Lung (tissue), 12 donors: Measurements from ENCODE around the gene LMF1. TPM values are rescaled to one million over a fixed set of nuclear protein-coding genes. Genes with fewer than 3 reads are reported as not detected.

ENCODE experiments used
- ATAC-seq: fragments of 200-7000 bp; cut with Tn5 transposase; one replicate; pipeline ENCODE4 v1.9.1; 2020; ENCODE audit warnings: moderate number of reproducible peaks; ENCODE audit not compliant: insufficient read depth, low FRiP score
- DNase-seq, 3 donors: peaks; one replicate each; pipeline ENCODE4 v3.0.0-alpha.2; 2013 to 2017
- H3K27ac ChIP-seq, 2 donors: one replicate each; pipeline ENCODE4 v1.5.1; 2013; ENCODE audit warnings: mild to moderate bottlenecking in 2 of 2, moderate library complexity in 2 of 2, control low read depth in 1 of 2, inconsistent platforms in 1 of 2, low read depth in 1 of 2, low read length in 1 of 2
- H3K27me3 ChIP-seq, 3 donors: one replicate each; pipeline ENCODE4 v1.5.1; 2013; ENCODE audit warnings: low read length in 2 of 3; ENCODE audit not compliant: control insufficient read depth in 3 of 3, insufficient read depth in 3 of 3
- H3K36me3 ChIP-seq, 4 donors: one replicate each; pipeline ENCODE4 v1.5.1; 2013; ENCODE audit warnings: low read length in 4 of 4, mild to moderate bottlenecking in 1 of 4, moderate library complexity in 1 of 4; ENCODE audit not compliant: control insufficient read depth in 4 of 4, insufficient read depth in 4 of 4
- H3K4me1 ChIP-seq, 5 donors: one replicate each; pipeline ENCODE4 v1.5.1; 2013; ENCODE audit warnings: low read length in 5 of 5, mild to moderate bottlenecking in 2 of 5, moderate library complexity in 1 of 5; ENCODE audit not compliant: control insufficient read depth in 5 of 5, insufficient read depth in 5 of 5
- H3K4me3 ChIP-seq: one replicate; pipeline ENCODE4 v1.5.1; 2013; ENCODE audit warnings: mild to moderate bottlenecking, control low read depth, moderate library complexity
- H3K9ac ChIP-seq, 2 donors: one replicate each; pipeline ENCODE4 v1.5.1; 2013; ENCODE audit warnings: low read length in 2 of 2, control low read depth in 1 of 2; ENCODE audit not compliant: insufficient read depth in 1 of 2
- H3K9me3 ChIP-seq, 4 donors: one replicate each; pipeline ENCODE4 v1.5.1; 2013; ENCODE audit warnings: low read length in 3 of 4, mild to moderate bottlenecking in 1 of 4, moderate library complexity in 1 of 4; ENCODE audit not compliant: control insufficient read depth in 4 of 4, insufficient read depth in 3 of 4
- CTCF ChIP-seq: IDR thresholded peaks from 2 replicates; pipeline ENCODE4 v1.5.1; 2012; ENCODE audit warnings: mild to moderate bottlenecking; ENCODE audit errors: control extremely low read depth, extremely low read depth
- WGBS, 2 donors: extraction: QIAGEN DNeasy Blood & Tissue Kit; methylation state at CpG; one replicate each; pipeline ENCODE4 v1.1.7; 2013; 5-methylcytosine and 5-hydroxymethylcytosine counted together
- polyA plus RNA-seq, 2 donors: library from polyadenylated mRNA; stranded (reverse); fragments of 200-250 nt; gene quantifications; one replicate each; pipeline ENCODE4 v1.2.1, GENCODE V29; 2013
- total RNA-seq, 2 donors: library from RNA; depleted of rRNA in 1 of 2; stranded (reverse); fragments of >200 nt in 1 of 2; gene quantifications; one replicate each; pipeline ENCODE4 v1.2.1, GENCODE V29; 2014 to 2021
- donor health status: control.
- donor health status: control.
- donor health status: Bipolar disorder and iron deficiency.
- donor health status: healthy.
- donor health status: DM: yes; HTN: yes; CAD: no.

Gene LMF1
- total and polyA plus RNA-seq, 4 donors, result 9.1 to 23.7 (median 20.6) TPM

GRCh38 chr16:914440-914839 lies 56.3 kb downstream of the LMF1 start:
- TF ChIP-seq CTCF, result no peak
- Histone ChIP-seq H3K27me3 (no peaks in the 10 kb centered on the region), H3K4me3 (no peak overlapping the region), H3K4me1 (peaks cover 0 to under 1% (median 0%) of the 10 kb centered on the region in 5 donors), H3K27ac (no peak overlapping the region), H3K9ac (no peak overlapping the region), H3K36me3 (peaks cover 0 to 20% (median 2%) of the 10 kb centered on the region in 4 donors), H3K9me3 (peaks cover 0 to 2% (median 0%) of the 10 kb centered on the region in 4 donors)
- WGBS, 2 donors, result 77 to 87% methylated on average over 4 of the region's 4 CpGs
- DNase-seq, result no peak
- ATAC-seq, result no peak

GRCh38 chr16:913817-914439 lies 56.9 kb downstream of the LMF1 start:
- WGBS, 2 donors, result 95% methylated on average over 26 of the region's 26 CpGs
- Histone ChIP-seq H3K4me1 (no peaks in the 10 kb centered on the region), H3K27me3 (no peaks in the 10 kb centered on the region), H3K36me3 (peaks cover 0 to 23% (median 6%) of the 10 kb centered on the region in 4 donors), H3K4me3 (no peak overlapping the region), H3K9me3 (peaks cover 0 to 2% (median 0%) of the 10 kb centered on the region in 4 donors), H3K27ac (no peak overlapping the region), H3K9ac (no peak overlapping the region)
- no peak for DNase-seq
- ATAC-seq, result no peak
- no peak for TF ChIP-seq CTCF

DNA sequence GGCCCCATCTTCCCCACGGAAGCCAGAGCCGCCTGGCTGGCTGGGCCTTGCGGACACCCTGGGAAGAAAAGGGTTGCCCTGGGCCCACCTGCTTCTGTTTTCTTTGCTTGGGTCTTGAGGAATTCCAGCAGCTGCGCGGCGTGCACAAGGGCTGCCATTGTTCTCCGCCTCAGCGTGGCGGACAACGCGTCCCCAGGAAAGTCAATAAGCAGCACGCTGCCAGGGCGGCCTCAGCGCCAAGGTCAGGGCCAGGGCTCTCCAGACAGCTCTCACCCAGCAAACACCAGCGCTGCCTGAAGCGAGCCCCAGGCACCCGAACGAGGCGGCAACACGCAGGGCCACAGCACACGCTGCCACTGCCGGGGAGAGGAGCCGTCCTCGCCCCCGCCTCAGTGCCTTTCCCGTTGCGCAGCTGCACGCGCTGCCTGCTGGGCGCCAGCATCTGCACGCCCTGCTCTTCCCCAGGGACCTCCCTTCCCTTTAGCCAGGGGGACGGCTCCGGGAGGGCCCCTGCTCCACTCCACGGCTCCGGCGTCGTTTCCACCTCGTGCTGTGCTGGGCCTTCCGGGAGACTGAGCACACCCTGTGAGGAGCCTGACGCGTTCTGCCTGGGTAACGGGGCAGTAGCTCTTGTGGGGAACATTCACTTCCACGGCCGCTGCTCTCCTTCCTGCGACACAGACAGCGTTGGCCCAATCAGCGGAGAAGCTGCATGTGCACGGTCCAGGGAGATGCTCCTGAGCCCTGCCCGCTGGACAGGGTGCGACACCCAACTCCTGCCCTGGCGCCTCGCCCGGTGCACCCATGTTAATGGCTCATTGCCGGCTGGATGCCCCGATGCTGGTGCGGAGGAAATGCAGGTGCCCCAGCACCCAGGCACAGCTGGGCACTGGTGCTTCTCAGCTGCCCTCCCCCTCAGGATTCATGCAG lies 57.8 kb downstream of the LMF1 start:
- H3K36me3 ChIP-seq, result peaks cover 0 to 24% (median 6%) of the 10 kb centered on the region in 4 donors
- H3K4me3 ChIP-seq, result no peak overlapping the region
- H3K9me3 ChIP-seq, result peaks cover 0 to 2% (median 0%) of the 10 kb centered on the region in 4 donors
- no peak for TF ChIP-seq CTCF
- WGBS, 2 donors, result 89 to 93% methylated on average over 56 of the region's 56 CpGs
- H3K27me3 ChIP-seq, result no peaks in the 10 kb centered on the region
- H3K4me1 ChIP-seq, result no peaks in the 10 kb centered on the region
- no peak overlapping the region for H3K9ac ChIP-seq
- DNase-seq, result peak; percentile 36 to 69 (median 58)
- H3K27ac ChIP-seq, result no peak overlapping the region
- ATAC-seq, result no peak
